ENCODE data around the gene PRKD1. TPM values are rescaled to one million over a fixed set of nuclear protein-coding genes. Genes with fewer than 3 reads are reported as not detected.

Gene PRKD1
- total RNA-seq, 1 experiment from 2014 or later, result not detected

- H3K4me3 ChIP-seq (replicated peaks in 1 of 2; ENCODE audit: low read depth in 1 of 2, low read length in 2 of 2), result no peak overlapping the region
- no peak overlapping the region for H3K4me2 ChIP-seq (ENCODE audit: low read length)
- H3K9me2 ChIP-seq (ENCODE audit: insufficient read depth), result no peaks in the 10 kb centered on the region
- intact Hi-C loops (cut with micrococcal nuclease), result no loop called here
- no peaks in the 10 kb centered on the region for H3K27me3 ChIP-seq (ENCODE audit: insufficient read depth, low read length)
- no peak for DNase-seq (ENCODE audit: low read depth, low spot score)
- no peaks in the 10 kb centered on the region for H3K79me2 ChIP-seq (ENCODE audit: insufficient read depth, low read length)
- TF ChIP-seq POLR2A (IDR thresholded peaks at IDR 0.05; ENCODE audit: borderline replicate concordance, extremely low read depth, insufficient read depth, insufficient read length) (no peak), YY1 (IDR thresholded peaks at IDR 0.05; ENCODE audit: extremely low read depth, insufficient replicate concordance, low read depth, low read length) (no peak), SIN3A (IDR thresholded peaks at IDR 0.05; ENCODE audit: low read depth) (no peak), ATF3 (IDR thresholded peaks at IDR 0.05) (no peak), EZH2phosphoT487 (IDR thresholded peaks at IDR 0.05; ENCODE audit: borderline replicate concordance) (no peak)
- H3K9me3 ChIP-seq (ENCODE audit: control insufficient read depth in 1 of 2, insufficient read depth in 1 of 2, low read depth in 1 of 2, low read length in 2 of 2), result peaks cover 11 to 18% of the 10 kb centered on the region in 2 experiments; a peak in 2 of 4 replicates
- RAD21 ChIA-PET (ENCODE audit: low non-redundant PET in 1 of 2, low total read pairs in 2 of 2, uncharacterized antibody in 2 of 2, unreplicated experiment in 2 of 2), result no interaction called here
- no peak for ATAC-seq
- no peak overlapping the region for H3K9ac ChIP-seq (ENCODE audit: low read length)
- CTCF ChIA-PET, result no interaction called here
- H3K27ac ChIP-seq (ENCODE audit: low read depth, low read length), result no peak overlapping the region
- H3K36me3 ChIP-seq (ENCODE audit: control insufficient read depth in 1 of 2, insufficient read depth in 2 of 2, low read length in 2 of 2), result no peaks in the 10 kb centered on the region
- no peaks in the 10 kb centered on the region for H3K4me1 ChIP-seq (ENCODE audit: control insufficient read depth in 1 of 2, insufficient read depth in 2 of 2, low read length in 2 of 2)
- BruUV-seq (replicated peaks), result no TSS peak
- POLR2A ChIA-PET, result no interaction called here
- H2AFZ ChIP-seq (ENCODE audit: low read depth, low read length, poor library complexity, severe bottlenecking), result no peak overlapping the region
- H4K20me1 ChIP-seq (ENCODE audit: insufficient read depth), result no peaks in the 10 kb centered on the region
Observed at GRCh38 chr14:29716150-29716549, 211.5 kb downstream of the PRKD1 start.

GRCh38 chr14:29712601-29713000 is 215.0 kb downstream of the PRKD1 start:
- CTCF ChIA-PET, result no interaction called here
- intact Hi-C loops (cut with micrococcal nuclease), result no loop called here
- Histone ChIP-seq H3K36me3 (ENCODE audit: control insufficient read depth in 1 of 2, insufficient read depth in 2 of 2, low read length in 2 of 2) (no peaks in the 10 kb centered on the region), H3K79me2 (ENCODE audit: insufficient read depth, low read length) (no peaks in the 10 kb centered on the region), H3K4me1 (ENCODE audit: control insufficient read depth in 1 of 2, insufficient read depth in 2 of 2, low read length in 2 of 2) (no peaks in the 10 kb centered on the region), H3K4me2 (ENCODE audit: low read length) (no peak overlapping the region), H2AFZ (ENCODE audit: low read depth, low read length, poor library complexity, severe bottlenecking) (no peak overlapping the region), H3K9ac (ENCODE audit: low read length) (no peak overlapping the region), H3K27me3 (ENCODE audit: insufficient read depth, low read length) (no peaks in the 10 kb centered on the region), H3K9me2 (ENCODE audit: insufficient read depth) (no peaks in the 10 kb centered on the region), H3K4me3 (replicated peaks in 1 of 2; ENCODE audit: low read depth in 1 of 2, low read length in 2 of 2) (no peak overlapping the region), H3K27ac (ENCODE audit: low read depth, low read length) (no peak overlapping the region), H3K9me3 (ENCODE audit: control insufficient read depth in 1 of 2, insufficient read depth in 1 of 2, low read depth in 1 of 2, low read length in 2 of 2) (peaks cover 11 to 28% of the 10 kb centered on the region in 2 experiments; a peak in 2 of 4 replicates), H4K20me1 (ENCODE audit: insufficient read depth) (no peaks in the 10 kb centered on the region)
- RAD21 ChIA-PET (ENCODE audit: low non-redundant PET in 1 of 2, low total read pairs in 2 of 2, uncharacterized antibody in 2 of 2, unreplicated experiment in 2 of 2), result no interaction called here
- no peak for DNase-seq (ENCODE audit: low read depth, low spot score)
- ATAC-seq, result no peak
- POLR2A ChIA-PET, result no interaction called here
- no TSS peak for BruUV-seq (replicated peaks)
- TF ChIP-seq CEBPB (IDR thresholded peaks at IDR 0.05; ENCODE audit: low read depth) (no peak), YY1 (IDR thresholded peaks at IDR 0.05; ENCODE audit: extremely low read depth, insufficient replicate concordance, low read depth, low read length) (no peak), ZFX (IDR thresholded peaks at IDR 0.05) (no peak), SRF (IDR thresholded peaks at IDR 0.05; ENCODE audit: low read depth) (no peak), ZBTB33 (IDR thresholded peaks at IDR 0.05; ENCODE audit: extremely low read depth, insufficient replicate concordance, low read length) (no peak), EGR1 (IDR thresholded peaks at IDR 0.05; ENCODE audit: low read depth) (no peak), POLR2AphosphoS5 (IDR thresholded peaks at IDR 0.05; ENCODE audit: low read depth, low read length) (no peak), ELF1 (IDR thresholded peaks at IDR 0.05; ENCODE audit: borderline replicate concordance, low read depth) (no peak), REST (IDR thresholded peaks at IDR 0.05; ENCODE audit: low read depth) (no peak)

Measured in HCT116 (cell line).